Hematopoietic multipotent progenitor cell treated with erythropoietin and hydrocortisone succinate and interleukin-3 and kit ligand, for 17 days (in vitro differentiated cells): ENCODE results near the gene BBIP1.

ENCODE experiments used
- DNase-seq: peaks from one replicate; pipeline ENCODE4 v3.0.0-alpha.2; 2015; ENCODE audit warnings: low spot score

BBIP1 gene

DNA sequence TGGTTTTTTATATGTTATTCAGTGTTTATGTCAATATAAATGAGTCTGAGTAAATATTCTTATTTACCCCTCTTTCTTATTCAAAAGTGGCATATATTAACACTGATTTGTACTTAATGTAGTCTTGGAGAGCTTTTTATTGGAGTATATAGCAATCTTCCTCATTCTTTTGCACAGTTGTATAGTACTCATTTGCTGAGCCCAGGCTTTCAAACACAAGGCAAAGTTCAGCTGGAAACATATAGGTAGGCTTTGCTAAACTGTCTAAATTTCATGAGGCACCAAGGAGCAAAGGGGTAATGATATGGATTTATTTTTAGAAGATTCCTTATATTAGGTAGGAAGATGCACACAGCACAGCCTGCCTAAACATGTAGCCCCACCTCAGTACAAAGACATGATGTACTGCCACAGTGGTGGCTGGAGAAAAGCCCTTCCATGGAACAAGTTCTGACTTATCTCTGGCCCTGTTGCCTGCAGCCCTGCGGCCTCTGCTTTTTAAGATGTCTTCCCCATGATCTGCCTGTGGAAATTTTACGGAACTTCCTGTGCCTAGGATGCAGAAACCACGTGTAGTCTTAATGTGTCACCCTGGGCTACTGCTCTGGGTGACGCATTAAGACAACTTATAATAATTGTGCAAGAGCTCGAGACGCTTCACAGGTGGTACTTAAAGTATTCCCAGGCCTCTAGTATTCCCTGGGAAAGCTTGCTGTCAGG is 56.9 kb downstream of the BBIP1 start:
- no peak for DNase-seq

DNA sequence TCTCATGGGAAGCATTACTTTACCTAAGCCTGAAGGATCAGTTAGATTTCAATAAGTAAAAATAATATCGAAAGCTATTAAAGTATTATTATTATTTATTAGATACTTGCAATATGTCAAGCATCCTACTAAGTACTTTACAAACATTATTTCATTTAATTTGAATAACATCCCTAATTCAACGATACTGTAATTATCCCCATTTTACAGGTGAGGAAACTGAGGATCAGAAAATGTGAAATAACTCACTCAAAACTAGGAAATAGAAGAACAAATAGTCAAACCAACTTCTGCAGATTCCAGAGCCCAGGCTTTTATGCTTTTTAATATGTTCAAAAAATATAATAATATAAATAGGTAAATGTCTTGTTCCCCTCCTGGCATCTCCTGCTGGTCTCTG is 57.5 kb downstream of the BBIP1 start:
- DNase-seq = no peak

DNA sequence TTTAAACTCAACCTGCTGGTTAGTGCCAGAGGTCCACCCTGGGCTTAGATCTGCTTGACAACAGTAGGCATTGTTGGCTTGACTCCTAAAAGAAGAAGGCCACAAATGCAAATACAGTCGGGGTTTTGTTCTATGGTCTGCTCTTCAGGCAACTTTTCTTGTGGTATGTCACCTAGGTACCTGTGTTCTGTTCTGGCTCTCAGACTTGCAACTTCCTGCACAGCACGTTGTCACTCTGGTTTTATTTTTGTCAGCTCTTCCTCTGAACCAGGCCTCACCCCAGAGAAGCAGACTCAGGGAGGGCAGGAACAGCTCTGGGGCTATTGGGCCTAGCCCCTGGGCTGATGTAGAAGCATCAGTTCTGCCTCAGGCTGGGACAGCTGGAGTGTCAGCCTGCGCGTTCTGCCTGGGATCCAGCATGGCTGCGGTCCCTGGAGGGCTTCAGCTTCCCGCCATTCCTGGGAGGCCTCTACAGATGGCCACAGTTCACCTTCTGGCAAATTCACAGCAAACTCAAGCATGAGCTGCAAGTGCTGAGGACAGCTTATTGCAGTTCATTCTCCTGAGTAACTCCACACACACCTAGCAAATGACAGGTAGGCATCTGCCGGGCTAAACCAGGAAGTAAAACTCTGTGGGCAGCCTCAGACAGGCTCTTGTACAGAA is 58.3 kb downstream of the BBIP1 start:
- DNase-seq = no peak

DNA sequence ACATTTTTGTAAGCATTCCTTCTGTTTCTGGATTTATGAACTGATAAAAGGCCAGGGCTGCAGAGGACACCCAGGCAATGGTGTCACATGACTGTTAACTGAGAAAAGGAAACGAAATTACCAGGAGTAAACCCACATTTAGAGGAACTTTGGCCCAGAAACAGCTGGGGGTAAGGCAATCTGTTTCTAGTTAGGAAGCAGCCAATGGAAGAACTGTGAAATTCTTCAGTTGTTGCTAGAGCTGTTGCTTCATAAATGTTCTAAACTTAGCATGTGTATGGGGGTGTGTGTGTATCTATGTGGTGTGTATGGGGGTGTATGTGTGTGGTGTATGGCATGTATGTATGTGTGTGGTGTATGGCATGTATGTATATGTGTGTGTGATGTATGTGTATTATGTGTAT is 59.0 kb downstream of the BBIP1 start:
- no peak for DNase-seq

DNA sequence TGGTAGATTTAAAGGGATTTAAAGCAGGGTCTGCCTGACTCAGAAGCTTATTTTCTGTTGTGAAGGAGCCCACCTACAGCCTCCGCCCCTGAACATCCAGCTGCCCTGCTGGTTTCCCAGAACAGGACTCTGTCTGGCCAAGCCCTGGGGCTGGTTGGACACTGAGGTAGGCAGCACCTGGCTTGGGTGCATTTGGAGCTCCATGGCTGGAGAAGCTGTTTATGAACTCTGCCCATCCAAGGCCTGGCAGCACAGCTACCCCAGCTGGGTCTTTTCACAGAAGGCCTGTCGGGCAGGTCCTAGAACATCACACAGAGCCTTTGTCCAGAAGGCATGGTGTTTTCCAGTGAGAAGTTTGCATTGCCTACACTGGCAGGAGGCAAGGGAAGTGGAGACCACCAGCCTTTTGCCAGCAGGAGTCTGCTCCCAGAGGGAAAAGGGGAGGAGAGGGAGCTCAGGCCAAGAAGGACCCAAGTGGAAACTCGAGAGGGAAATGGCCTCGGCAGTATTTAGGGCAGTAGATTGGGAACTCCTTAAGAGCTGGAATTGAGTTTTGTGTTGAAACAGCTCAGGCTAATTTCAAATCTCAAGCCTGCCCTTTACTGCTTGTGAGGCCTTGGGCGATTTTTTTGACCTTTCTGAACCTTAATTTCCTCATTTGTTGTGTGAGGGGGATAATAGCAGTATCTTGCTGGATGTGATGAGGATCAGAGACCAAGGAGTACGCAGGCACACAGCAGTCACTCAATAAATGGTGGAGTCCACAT is 59.6 kb downstream of the BBIP1 start:
- no peak for DNase-seq

DNA sequence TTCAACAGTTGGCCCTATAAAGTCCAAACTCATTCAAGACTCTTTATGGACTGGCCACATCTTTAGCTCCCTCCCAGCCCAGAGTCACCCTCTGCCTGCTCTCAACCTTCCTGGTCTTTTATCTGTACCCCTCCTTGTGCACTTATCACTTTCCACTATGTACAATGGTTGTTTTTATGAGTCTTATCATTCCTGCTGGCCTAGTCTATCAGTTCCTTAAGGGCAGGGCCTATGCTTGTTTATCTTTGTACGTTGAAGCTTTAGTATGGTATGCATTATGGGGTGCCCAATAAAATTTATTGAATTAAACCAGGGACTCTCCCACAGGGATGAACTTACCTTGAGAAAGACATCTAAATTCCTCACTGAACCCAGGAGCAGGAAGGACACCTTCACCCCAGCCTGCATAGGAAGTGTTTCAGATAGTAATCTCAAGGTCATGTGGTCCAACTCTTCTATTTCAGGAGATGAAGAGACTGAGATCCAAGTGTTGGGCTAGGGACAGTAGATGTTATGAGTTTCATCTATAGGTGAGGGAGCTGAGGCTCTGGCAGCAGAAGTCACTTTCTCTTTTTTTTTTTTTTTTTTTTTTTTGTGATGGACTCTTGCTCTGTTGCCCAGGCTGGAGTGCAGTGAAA is 60.6 kb downstream of the BBIP1 start:
- DNase-seq = peak; percentile 53

DNA sequence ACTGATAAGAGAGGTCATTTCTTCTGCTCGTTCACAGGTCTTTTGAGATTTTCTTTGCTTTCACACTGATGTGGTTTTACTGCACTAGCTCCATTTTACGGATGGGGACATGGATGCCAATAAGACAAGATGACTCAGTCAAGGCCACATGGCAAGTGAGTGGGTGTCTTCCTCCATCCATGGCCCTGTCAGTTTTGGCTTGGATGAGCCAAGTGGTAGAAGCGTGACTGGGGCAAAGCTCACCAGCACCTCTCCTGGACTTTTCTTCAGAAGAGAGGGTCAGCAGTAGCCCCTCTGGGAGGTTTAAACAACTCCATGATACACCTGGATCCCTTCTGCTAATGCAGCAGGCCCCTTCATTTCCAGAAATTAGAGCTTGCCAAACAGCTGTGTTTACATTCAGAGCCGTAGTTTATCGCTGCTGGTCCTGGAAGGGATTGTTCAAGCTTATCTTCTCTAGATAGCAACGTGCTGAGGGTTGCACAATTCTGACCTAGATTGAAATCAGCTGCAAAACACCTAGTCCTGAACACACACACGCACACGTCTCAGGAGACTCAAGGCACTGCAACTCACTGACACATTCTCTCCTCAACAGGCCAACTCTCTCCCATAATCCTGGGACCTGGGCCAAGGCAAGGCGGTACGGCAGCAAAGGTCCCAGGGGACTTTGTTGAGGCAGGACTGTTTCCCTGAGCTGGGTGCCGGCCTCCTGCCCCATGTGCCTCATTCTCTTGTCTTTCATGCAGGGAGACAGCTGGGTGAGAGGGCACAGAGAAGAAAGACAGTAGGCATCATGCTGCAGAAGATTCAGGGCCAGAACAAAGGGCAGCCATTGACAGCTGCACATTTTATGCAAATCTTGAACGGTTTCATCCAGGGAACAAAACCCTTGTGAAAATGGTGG is 61.5 kb downstream of the BBIP1 start:
- DNase-seq = peak; percentile 54

DNA sequence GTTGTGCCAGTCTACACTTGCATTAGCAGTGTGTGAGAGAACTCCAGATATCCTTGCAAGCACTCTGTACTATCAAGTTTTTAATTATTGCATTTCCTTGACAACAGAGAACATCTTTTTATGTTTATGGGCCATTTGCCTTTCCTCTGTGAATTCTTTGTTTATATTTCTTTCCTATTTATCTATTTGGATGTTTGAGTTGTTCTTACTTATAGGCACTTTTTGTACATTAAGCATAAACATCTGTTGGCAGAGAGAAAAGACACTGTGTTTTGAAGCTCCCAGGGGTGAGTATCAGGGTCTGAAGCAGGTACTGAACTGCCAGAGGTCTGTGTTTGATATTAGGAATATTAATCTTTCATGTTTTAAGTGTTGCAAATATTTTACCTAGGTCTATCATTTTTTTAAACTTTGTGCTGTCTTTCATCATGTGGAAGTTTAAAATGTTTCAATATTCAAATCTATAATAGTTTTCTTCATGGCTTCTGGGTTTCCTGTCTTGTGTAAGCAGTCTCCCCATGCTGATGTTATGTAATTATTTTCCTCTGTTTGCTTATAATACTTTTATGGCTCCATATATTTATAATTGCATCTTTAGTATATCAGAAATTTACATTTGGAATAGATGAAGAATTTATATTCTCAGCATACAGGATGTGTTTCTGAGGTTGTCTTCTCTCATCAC is 64.9 kb downstream of the BBIP1 start:
- DNase-seq = no peak

DNA sequence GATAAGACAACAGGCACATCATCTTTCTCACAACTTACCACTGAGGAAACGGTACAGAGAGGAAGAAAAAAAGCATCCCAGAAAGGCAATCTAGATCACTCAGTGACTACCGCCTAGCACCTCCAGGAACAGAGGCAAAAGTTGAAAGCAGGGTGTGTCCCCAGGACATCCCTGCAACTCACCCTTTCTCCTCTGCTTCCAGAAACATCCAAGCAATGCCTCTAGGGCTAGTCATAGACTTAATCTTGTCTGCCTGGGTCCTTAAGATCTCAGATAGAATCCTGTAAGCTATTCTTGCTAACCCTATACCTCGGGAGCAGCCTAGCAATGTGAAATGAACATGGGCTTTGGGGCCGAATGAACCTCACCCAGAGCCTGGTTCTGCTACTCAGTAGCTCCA is 66.0 kb downstream of the BBIP1 start:
- no peak for DNase-seq

DNA sequence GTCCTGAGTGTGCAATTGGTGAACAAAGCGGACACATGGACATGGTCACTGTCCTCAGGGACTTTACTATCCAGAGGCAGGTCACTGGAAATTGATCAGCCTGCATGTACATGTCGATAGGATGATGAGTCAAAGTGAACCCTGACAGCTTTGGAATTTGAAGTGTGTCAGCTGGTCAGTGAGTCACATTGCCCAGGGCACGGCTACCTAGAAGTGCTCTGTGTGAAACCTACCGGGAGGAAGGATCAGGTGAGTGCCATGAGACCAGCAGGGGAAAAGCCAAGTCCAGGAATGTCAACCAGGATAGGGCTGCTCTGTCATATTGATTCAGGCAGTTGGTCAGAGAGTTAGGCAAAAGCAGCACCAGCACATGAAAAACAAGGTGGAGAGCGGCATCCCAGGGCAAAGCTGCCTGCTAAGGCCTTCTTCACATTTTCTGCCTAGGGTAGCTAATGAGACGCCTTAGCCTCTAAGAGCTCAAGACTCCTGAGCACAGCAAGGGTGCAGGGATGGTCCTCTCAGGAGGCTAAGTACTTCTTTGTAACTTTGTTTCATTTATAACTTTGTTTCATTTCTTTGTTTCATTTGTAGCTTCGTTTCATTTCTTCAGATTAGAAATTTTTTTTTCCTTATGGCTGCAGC is 66.6 kb downstream of the BBIP1 start:
- DNase-seq = no peak

DNA sequence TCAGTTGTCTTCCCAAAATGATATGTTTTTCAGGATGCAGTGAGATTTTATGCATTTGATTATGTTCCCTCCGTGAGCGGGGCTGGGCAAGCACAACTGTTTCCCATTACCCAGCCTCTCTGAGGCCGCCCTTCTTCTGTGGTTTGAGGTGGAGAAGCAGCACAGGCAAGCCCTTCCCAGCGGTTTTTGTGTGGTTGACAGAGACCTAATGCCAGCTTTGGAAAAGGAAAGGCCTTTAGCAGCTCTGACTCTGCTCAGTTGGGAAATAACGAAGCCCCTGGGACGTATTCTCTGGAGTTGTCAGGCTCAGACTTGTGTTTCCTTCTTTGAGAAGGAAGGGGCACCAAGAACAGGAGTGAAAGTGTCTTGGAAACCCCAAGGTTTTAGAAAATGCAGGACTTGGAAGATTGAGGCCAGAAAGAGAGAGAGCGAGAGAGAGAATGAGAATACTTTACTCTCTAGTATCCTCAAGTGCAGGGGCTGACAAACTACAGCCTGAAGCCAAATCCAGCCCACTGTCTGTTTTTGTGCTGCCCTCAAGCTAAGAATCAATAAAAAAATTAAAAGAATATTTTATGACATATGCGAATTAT is 67.9 kb downstream of the BBIP1 start:
- DNase-seq = no peak

DNA sequence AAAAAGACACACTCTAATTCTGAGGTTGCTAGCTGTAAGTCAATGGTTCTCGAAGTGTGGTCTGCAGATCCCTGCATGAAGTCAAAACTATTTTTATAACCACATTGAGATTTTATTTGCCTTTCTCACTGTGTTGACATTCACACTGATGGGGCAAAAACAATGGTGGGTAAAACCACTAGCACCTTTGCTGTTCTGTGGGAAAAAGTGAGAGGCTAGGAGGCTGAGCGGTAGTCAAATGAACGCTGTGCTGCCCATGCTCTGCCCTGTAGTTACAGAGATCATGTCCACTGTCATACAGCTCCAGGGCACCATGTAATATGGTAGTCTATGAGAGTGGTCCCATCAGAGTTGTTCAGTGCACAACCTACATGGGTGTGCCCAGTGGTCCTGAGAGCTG is 68.9 kb downstream of the BBIP1 start:
- DNase-seq = no peak
